ENCODE measurements around the gene SCARF2. TPM values are rescaled to one million over a fixed set of nuclear protein-coding genes. Genes with fewer than 3 reads are reported as not detected.

SCARF2 gene
- total RNA-seq, 1 experiment from 2014 or later: 2.7 TPM

GRCh38 chr22:20456064-20456721 is 18.6 kb upstream of the SCARF2 start:
- intact Hi-C loops (cut with micrococcal nuclease): loop anchor here (1.0 kb wide), 1 partner anchor 38 kb away; no protein-coding TSS in a partner anchor
- POLR2A ChIA-PET (ENCODE audit: unreplicated experiment): no interaction called here
- Histone ChIP-seq H4K20me1 (ENCODE audit: low read length) (no peaks in the 10 kb centered on the region), H3K4me1 (ENCODE audit: insufficient read depth, low read length) (no peaks in the 10 kb centered on the region), H3K27ac (ENCODE audit: low read length) (no peak overlapping the region), H3K4me3 (ENCODE audit: low read length) (no peak overlapping the region), H3F3A (ENCODE audit: low read length, unreplicated experiment) (no peaks in the 10 kb centered on the region), H3K4me2 (ENCODE audit: low read length) (no peak overlapping the region), H3K9me3 (ENCODE audit: low read length) (no peaks in the 10 kb centered on the region), H2AFZ (ENCODE audit: low read length) (0 out of 2 replicates have a peak overlapping the region, but pooled peaks have one; percentile 30), H3K27me3 (ENCODE audit: low read length) (no peaks in the 10 kb centered on the region), H3K79me2 (ENCODE audit: low read length) (no peaks in the 10 kb centered on the region), H3K9me2 (replicated peaks; ENCODE audit: low read length) (no peaks in the 10 kb centered on the region), H3K9ac (ENCODE audit: low read length) (no peak overlapping the region), H3K36me3 (ENCODE audit: low read depth, low read length) (no peaks in the 10 kb centered on the region)
- TF ChIP-seq CTCF (conservative IDR thresholded peaks at IDR 0.05; ENCODE audit: low read depth, low read length): peak; percentile 73
- no peak for TF ChIP-seq EZH2 (IDR thresholded peaks at IDR 0.05; ENCODE audit: low read length, unreplicated experiment)
- CTCF ChIA-PET: interaction anchor here (1.2 kb wide), 1 partner anchor 38 kb away, joined by 22 read pairs; no protein-coding TSS in a partner anchor
- DNase-seq (peak; percentile 65), ATAC-seq (peak; percentile 72)
- no TSS peak for BruUV-seq (replicated peaks)

GRCh38 chr22:20455709-20456063 is 18.1 kb upstream of the SCARF2 start:
- intact Hi-C loops (cut with micrococcal nuclease): loop anchor here (1.0 kb wide), 1 partner anchor 37 kb away; no protein-coding TSS in a partner anchor
- POLR2A ChIA-PET (ENCODE audit: unreplicated experiment): no interaction called here
- DNase-seq (no peak), ATAC-seq (no peak)
- Histone ChIP-seq H3K9me3 (ENCODE audit: low read length) (no peaks in the 10 kb centered on the region), H2AFZ (ENCODE audit: low read length) (no peak overlapping the region), H3K9me2 (replicated peaks; ENCODE audit: low read length) (no peaks in the 10 kb centered on the region), H3K4me2 (ENCODE audit: low read length) (no peak overlapping the region), H3K9ac (ENCODE audit: low read length) (no peak overlapping the region), H3K79me2 (ENCODE audit: low read length) (no peaks in the 10 kb centered on the region), H3K4me1 (ENCODE audit: insufficient read depth, low read length) (no peaks in the 10 kb centered on the region), H4K20me1 (ENCODE audit: low read length) (no peaks in the 10 kb centered on the region), H3K4me3 (ENCODE audit: low read length) (no peak overlapping the region), H3K27ac (ENCODE audit: low read length) (no peak overlapping the region), H3F3A (ENCODE audit: low read length, unreplicated experiment) (no peaks in the 10 kb centered on the region), H3K36me3 (ENCODE audit: low read depth, low read length) (no peaks in the 10 kb centered on the region), H3K27me3 (ENCODE audit: low read length) (no peaks in the 10 kb centered on the region)
- TF ChIP-seq EZH2phosphoT487 (IDR thresholded peaks at IDR 0.05; ENCODE audit: borderline replicate concordance, low read length) (no peak), CTCF (conservative IDR thresholded peaks at IDR 0.05; ENCODE audit: low read depth, low read length) (no peak), EZH2 (IDR thresholded peaks at IDR 0.05; ENCODE audit: low read length, unreplicated experiment) (no peak)
- CTCF ChIA-PET: interaction anchor here (1.2 kb wide), 1 partner anchor 37 kb away, joined by 22 read pairs; no protein-coding TSS in a partner anchor
- no TSS peak for BruUV-seq (replicated peaks)

- H3K4me2 ChIP-seq (ENCODE audit: low read length): no peak overlapping the region
- no TSS peak for BruUV-seq (replicated peaks)
- no peaks in the 10 kb centered on the region for H4K20me1 ChIP-seq (ENCODE audit: low read length)
- no peaks in the 10 kb centered on the region for H3K9me2 ChIP-seq (replicated peaks; ENCODE audit: low read length)
- intact Hi-C loops (cut with micrococcal nuclease): no loop called here
- POLR2A ChIA-PET (ENCODE audit: unreplicated experiment): no interaction called here
- no peak overlapping the region for H3K9ac ChIP-seq (ENCODE audit: low read length)
- no peaks in the 10 kb centered on the region for H3K4me1 ChIP-seq (ENCODE audit: insufficient read depth, low read length)
- no peak overlapping the region for H3K4me3 ChIP-seq (ENCODE audit: low read length)
- H3F3A ChIP-seq (ENCODE audit: low read length, unreplicated experiment): no peaks in the 10 kb centered on the region
- H3K9me3 ChIP-seq (ENCODE audit: low read length): no peaks in the 10 kb centered on the region
- TF ChIP-seq EZH2 (IDR thresholded peaks at IDR 0.05; ENCODE audit: low read length, unreplicated experiment) (no peak), EZH2phosphoT487 (IDR thresholded peaks at IDR 0.05; ENCODE audit: borderline replicate concordance, low read length) (no peak), CTCF (conservative IDR thresholded peaks at IDR 0.05; ENCODE audit: low read depth, low read length) (no peak)
- no peak for ATAC-seq
- H3K79me2 ChIP-seq (ENCODE audit: low read length): no peaks in the 10 kb centered on the region
- H3K36me3 ChIP-seq (ENCODE audit: low read depth, low read length): no peaks in the 10 kb centered on the region
- no peak for DNase-seq
- H2AFZ ChIP-seq (ENCODE audit: low read length): no peak overlapping the region
- CTCF ChIA-PET: interaction anchor here (1.5 kb wide), 1 partner anchor 35 kb away, joined by 9 read pairs; no protein-coding TSS in a partner anchor
- no peaks in the 10 kb centered on the region for H3K27me3 ChIP-seq (ENCODE audit: low read length)
- no peak overlapping the region for H3K27ac ChIP-seq (ENCODE audit: low read length)
These were observed 15.6 kb upstream of the SCARF2 start for GRCh38 chr22:20453222-20453621.

Measured in PC-3 (cell line).